ENCODE results near the gene MCRIP1.

Gene MCRIP1

GRCh38 chr17:81860756-81861568 lies 27.9 kb upstream of the MCRIP1 start:
- DNase-seq, result peak; percentile 96

- no peak for DNase-seq
Observed at GRCh38 chr17:81859906-81860755, 27.0 kb upstream of the MCRIP1 start, which contains the start of gene P4HB. TSS of gene P4HB (minus strand) at chr17:81860535. CDS start at chr17:81860471, 64 bp downstream.

- DNase-seq, result no peak
Observed at GRCh38 chr17:81858967-81859905, 26.1 kb upstream of the MCRIP1 start.

GRCh38 chr17:81858170-81858966 lies 25.3 kb upstream of the MCRIP1 start:
- DNase-seq, result no peak

- no peak for DNase-seq
Observed at GRCh38 chr17:81854974-81855774, 22.1 kb upstream of the MCRIP1 start.

GRCh38 chr17:81852237-81852636 lies 19.1 kb upstream of the MCRIP1 start:
- no peak for DNase-seq

- DNase-seq, result no peak
Observed at GRCh38 chr17:81851423-81851822, 18.3 kb upstream of the MCRIP1 start.

- DNase-seq, result no peak
Observed at GRCh38 chr17:81849457-81849856, 16.4 kb upstream of the MCRIP1 start.

- no peak for DNase-seq
Observed at GRCh38 chr17:81846743-81847689, 13.9 kb upstream of the MCRIP1 start.

GRCh38 chr17:81845881-81846742 lies 13.0 kb upstream of the MCRIP1 start:
- DNase-seq, result no peak

GRCh38 chr17:81845361-81845760 lies 12.3 kb upstream of the MCRIP1 start:
- DNase-seq, result no peak

- DNase-seq, result no peak
Observed at GRCh38 chr17:81844887-81845286, 11.8 kb upstream of the MCRIP1 start.

- no peak for DNase-seq
Observed at GRCh38 chr17:81844327-81844851, 11.3 kb upstream of the MCRIP1 start.

- no peak for DNase-seq
Observed at GRCh38 chr17:81843713-81844326, 10.7 kb upstream of the MCRIP1 start.

- DNase-seq, result no peak
Observed at GRCh38 chr17:81842725-81843504, 9.8 kb upstream of the MCRIP1 start.

GRCh38 chr17:81842378-81842724 lies 9.3 kb upstream of the MCRIP1 start:
- DNase-seq, result no peak

- no peak for DNase-seq
Observed at GRCh38 chr17:81841866-81842265, 8.8 kb upstream of the MCRIP1 start.
